OCI-LY7 (cell line): ENCODE measurements around the gene RAB44.

Experiments used
- EZH2phosphoT487 ChIP-seq: fragments of 200-600 bp; sonication (generic); IDR thresholded peaks from 2 replicates; pipeline ENCODE4 v1.6.1; 2018; ENCODE audit warnings: low read depth, borderline replicate concordance, mild to moderate bottlenecking, mixed run types, antibody characterized with exemption, low read length, moderate library complexity, mixed read lengths
- TF ChIP-seq, protein P1 (sequence below): fragments of 200-600 bp; sonication (generic); conservative IDR thresholded peaks from 2 replicates; pipeline ENCODE4 v1.5.1; 2014; ENCODE audit warnings: mild to moderate bottlenecking, antibody characterized with exemption, low read length, moderate library complexity, mixed read lengths

DNA sequence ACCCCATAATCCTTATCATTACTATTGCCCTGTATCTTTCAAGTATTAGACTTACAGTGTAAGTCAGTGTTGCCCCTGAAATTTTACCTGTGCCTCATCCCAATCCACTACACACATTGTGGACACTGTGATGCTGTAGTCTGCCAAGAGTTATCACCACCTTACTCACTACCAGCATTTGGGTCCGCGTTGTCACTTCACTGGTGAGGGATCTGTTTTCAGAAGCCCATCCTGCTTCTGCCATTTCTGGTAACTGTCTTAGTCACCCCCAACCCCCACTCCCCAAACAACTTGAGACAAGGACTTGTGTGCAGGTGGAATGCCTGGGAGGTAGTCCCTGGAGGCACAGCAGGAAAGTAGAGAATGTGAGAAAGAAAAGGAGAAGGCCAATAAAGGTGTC, 6.0 kb upstream of the RAB44 start:
- TF ChIP-seq, protein P1, sequence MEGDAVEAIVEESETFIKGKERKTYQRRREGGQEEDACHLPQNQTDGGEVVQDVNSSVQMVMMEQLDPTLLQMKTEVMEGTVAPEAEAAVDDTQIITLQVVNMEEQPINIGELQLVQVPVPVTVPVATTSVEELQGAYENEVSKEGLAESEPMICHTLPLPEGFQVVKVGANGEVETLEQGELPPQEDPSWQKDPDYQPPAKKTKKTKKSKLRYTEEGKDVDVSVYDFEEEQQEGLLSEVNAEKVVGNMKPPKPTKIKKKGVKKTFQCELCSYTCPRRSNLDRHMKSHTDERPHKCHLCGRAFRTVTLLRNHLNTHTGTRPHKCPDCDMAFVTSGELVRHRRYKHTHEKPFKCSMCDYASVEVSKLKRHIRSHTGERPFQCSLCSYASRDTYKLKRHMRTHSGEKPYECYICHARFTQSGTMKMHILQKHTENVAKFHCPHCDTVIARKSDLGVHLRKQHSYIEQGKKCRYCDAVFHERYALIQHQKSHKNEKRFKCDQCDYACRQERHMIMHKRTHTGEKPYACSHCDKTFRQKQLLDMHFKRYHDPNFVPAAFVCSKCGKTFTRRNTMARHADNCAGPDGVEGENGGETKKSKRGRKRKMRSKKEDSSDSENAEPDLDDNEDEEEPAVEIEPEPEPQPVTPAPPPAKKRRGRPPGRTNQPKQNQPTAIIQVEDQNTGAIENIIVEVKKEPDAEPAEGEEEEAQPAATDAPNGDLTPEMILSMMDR: no peak
- no peak for TF ChIP-seq EZH2phosphoT487
